ENCODE results near the gene DGKH.
A peak's percentile ranks its signal among the peaks of the same experiment; 100 is the strongest.

The DGKH gene, protein sequence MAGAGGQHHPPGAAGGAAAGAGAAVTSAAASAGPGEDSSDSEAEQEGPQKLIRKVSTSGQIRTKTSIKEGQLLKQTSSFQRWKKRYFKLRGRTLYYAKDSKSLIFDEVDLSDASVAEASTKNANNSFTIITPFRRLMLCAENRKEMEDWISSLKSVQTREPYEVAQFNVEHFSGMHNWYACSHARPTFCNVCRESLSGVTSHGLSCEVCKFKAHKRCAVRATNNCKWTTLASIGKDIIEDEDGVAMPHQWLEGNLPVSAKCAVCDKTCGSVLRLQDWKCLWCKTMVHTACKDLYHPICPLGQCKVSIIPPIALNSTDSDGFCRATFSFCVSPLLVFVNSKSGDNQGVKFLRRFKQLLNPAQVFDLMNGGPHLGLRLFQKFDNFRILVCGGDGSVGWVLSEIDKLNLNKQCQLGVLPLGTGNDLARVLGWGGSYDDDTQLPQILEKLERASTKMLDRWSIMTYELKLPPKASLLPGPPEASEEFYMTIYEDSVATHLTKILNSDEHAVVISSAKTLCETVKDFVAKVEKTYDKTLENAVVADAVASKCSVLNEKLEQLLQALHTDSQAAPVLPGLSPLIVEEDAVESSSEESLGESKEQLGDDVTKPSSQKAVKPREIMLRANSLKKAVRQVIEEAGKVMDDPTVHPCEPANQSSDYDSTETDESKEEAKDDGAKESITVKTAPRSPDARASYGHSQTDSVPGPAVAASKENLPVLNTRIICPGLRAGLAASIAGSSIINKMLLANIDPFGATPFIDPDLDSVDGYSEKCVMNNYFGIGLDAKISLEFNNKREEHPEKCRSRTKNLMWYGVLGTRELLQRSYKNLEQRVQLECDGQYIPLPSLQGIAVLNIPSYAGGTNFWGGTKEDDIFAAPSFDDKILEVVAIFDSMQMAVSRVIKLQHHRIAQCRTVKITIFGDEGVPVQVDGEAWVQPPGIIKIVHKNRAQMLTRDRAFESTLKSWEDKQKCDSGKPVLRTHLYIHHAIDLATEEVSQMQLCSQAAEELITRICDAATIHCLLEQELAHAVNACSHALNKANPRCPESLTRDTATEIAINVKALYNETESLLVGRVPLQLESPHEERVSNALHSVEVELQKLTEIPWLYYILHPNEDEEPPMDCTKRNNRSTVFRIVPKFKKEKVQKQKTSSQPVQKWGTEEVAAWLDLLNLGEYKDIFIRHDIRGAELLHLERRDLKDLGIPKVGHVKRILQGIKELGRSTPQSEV

DNA sequence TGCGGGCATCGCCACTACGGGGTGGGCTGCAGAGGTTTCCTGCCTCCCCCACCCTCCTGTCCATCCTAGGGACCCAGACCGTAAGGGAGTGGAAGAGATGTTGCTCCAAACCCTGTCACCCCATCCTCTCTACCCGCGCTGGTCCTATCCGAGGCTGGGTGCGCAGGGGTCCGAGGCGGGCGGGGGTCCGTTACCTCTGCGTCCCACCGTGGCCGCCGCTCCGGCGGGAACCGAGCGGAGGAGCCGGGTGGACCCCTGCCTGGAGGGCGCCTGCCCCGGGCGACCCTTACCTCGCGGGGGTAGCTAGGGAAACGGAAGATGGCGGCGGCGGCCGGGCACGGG, at the start of gene DGKH:
DGKH (plus strand) TSS at position 307 of the 342 bp plus-strand sequence. CDS start 126 bp downstream, outside the sequence.
- TF ChIP-seq, protein P1, sequence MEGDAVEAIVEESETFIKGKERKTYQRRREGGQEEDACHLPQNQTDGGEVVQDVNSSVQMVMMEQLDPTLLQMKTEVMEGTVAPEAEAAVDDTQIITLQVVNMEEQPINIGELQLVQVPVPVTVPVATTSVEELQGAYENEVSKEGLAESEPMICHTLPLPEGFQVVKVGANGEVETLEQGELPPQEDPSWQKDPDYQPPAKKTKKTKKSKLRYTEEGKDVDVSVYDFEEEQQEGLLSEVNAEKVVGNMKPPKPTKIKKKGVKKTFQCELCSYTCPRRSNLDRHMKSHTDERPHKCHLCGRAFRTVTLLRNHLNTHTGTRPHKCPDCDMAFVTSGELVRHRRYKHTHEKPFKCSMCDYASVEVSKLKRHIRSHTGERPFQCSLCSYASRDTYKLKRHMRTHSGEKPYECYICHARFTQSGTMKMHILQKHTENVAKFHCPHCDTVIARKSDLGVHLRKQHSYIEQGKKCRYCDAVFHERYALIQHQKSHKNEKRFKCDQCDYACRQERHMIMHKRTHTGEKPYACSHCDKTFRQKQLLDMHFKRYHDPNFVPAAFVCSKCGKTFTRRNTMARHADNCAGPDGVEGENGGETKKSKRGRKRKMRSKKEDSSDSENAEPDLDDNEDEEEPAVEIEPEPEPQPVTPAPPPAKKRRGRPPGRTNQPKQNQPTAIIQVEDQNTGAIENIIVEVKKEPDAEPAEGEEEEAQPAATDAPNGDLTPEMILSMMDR (IDR thresholded peaks at IDR 0.05; ENCODE audit: insufficient read depth, low read depth, low read length, missing control alignments): no peak
- peak within 1 kb of the TSS; percentile 86 for H3K4me3 ChIP-seq (ENCODE audit: low read depth, low read length)
- DNase-seq (ENCODE audit: low read depth): no peak

DNA sequence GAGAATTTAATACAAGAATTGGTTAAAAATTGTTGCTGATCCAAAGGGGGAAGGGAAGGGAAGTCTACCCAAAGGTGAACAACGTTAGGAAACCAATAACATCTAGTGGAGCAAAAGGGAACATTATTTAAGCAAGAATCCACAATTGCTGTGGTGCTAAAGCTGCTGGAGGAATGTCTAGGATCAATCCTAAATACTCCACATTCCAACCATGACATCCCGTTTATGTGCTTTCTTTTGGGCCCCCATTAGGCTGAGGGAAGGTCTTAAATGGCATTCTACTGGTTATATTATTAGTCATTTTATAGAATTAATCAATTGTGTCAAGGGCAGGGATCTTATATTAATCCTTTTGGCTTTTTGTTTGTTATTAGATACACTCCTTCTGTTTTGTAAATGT, 47.6 kb upstream of the DGKH start:
- no peak for DNase-seq (ENCODE audit: low read depth)
- H3K4me3 ChIP-seq (ENCODE audit: low read depth, low read length): no peak overlapping the region
- TF ChIP-seq, protein P1 (IDR thresholded peaks at IDR 0.05; ENCODE audit: insufficient read depth, low read depth, low read length, missing control alignments): no peak

DNA sequence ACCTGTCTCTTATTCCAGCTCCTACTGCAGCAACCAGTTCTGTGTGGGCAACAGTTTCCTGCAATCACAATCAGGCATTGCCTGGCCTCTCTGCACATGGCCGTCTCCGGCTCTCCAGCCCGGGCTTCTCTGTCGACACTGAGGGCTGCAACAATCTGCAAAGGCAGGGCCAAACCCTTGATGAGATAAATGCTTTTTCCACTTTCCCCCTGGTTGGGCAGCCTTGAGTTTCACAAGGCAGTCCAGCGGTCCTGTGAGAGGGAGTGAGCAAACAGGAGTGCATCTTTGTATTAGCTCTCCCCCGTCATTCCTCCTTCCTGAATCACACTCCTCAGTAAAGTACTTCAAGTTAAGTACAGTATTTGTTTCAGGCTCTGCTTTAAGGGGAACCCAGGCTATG, 46.9 kb upstream of the DGKH start:
- no peak overlapping the region for H3K4me3 ChIP-seq (ENCODE audit: low read depth, low read length)
- TF ChIP-seq, protein P1 (IDR thresholded peaks at IDR 0.05; ENCODE audit: insufficient read depth, low read depth, low read length, missing control alignments): no peak
- no peak for DNase-seq (ENCODE audit: low read depth)

DNA sequence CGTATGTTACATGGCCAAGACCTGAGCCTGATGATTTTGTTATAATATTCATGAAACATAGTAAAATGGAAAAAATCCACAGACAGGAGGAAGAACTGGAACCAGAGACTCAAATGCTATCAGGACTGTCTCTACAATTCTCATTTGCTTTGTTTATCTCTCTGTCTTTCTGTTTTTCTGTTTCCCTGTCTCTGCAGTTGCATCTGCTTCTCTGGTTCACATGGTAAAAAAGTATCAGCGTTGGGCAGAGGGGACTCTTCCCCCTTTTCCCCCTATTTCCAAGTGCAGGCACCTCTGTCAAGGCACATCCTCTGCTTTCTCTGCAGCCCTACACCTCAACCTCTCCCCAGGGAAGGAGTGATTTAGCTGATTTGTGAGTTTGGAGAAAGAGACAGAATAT, 46.4 kb upstream of the DGKH start:
- no peak overlapping the region for H3K4me3 ChIP-seq (ENCODE audit: low read depth, low read length)
- TF ChIP-seq, protein P1 (IDR thresholded peaks at IDR 0.05; ENCODE audit: insufficient read depth, low read depth, low read length, missing control alignments): no peak
- no peak for DNase-seq (ENCODE audit: low read depth)

DNA sequence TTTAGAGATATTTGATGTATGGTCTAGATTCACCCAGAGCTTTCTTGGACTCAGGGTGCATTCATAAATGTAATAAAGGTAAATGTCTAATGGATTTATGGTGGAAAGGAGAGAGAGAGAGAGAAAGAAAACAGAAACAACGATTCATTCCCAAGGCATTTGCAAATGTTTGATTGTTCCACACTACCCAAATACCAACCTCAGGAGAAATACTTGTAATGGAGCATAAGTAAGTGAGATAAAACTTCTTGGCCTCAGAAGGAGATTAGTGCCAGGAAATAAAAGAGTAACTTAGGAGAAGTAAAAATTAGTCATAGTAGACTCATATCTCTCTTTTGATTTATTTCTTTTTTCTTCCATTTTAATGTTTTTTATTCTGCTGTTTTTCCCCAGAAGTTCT, 40.6 kb upstream of the DGKH start:
- TF ChIP-seq, protein P1 (IDR thresholded peaks at IDR 0.05; ENCODE audit: insufficient read depth, low read depth, low read length, missing control alignments): no peak
- no peak for DNase-seq (ENCODE audit: low read depth)
- no peak overlapping the region for H3K4me3 ChIP-seq (ENCODE audit: low read depth, low read length)

DNA sequence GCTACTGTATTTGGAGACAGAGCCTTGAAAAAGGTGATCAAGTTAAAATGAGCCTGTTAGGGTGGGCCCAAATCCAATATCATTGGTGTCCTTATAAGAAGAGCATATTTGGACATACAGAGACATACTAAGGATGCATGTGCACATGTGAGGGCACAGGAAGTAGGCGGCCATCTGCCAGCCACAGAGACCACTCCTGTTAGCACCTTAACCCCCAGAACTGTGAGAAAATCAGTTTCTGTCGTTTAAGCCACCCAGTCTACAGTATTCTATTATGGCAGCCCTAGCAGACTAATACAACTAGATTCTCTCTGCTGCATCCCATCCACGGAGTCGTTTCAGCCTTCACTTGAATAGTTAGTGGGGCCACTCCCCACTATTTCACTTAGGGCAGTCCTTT, 39.4 kb upstream of the DGKH start:
- no peak for DNase-seq (ENCODE audit: low read depth)
- H3K4me3 ChIP-seq (ENCODE audit: low read depth, low read length): no peak overlapping the region
- TF ChIP-seq, protein P1 (IDR thresholded peaks at IDR 0.05; ENCODE audit: insufficient read depth, low read depth, low read length, missing control alignments): no peak

All from GM12865 (cell line).